HL-60 (cell line): Measurements from ENCODE around the gene JAKMIP1.

Experiments used
- DNase-seq, 2 experiments: peaks; one replicate each; pipeline ENCODE4 v3.0.0-alpha.2; 2010 to 2020; ENCODE audit warnings: low read depth in 1 of 2, low spot score in 1 of 2
- H3K27ac ChIP-seq: fragments of 250-450 bp; sonication (Bioruptor Pico); replicated peaks from 2 replicates; pipeline ENCODE4 v1.5.1; 2020; ENCODE audit warnings: mild to moderate bottlenecking, moderate library complexity
- H3K27me3 ChIP-seq: fragments of 250-450 bp; sonication (Bioruptor Pico); 2 replicates; pipeline ENCODE4 v1.5.1; 2021; ENCODE audit warnings: mild to moderate bottlenecking, moderate library complexity; ENCODE audit not compliant: insufficient read depth, poor library complexity, severe bottlenecking
- H3K4me3 ChIP-seq: replicated peaks from 2 replicates; pipeline ENCODE4 v1.5.1; 2011; ENCODE audit warnings: mild to moderate bottlenecking, control low read depth, low read length; ENCODE audit not compliant: insufficient read depth
- GABPA ChIP-seq: IDR thresholded peaks from 2 replicates; pipeline ENCODE4 v1.6.1; 2012; ENCODE audit warnings: low read depth
- POLR2AphosphoS5 ChIP-seq: IDR thresholded peaks from 2 replicates; pipeline ENCODE4 v1.6.1; 2012; ENCODE audit warnings: low read depth
- SPI1 ChIP-seq: IDR thresholded peaks from 2 replicates; pipeline ENCODE4 v1.6.1; 2012; ENCODE audit warnings: low read depth, mild to moderate bottlenecking, borderline replicate concordance
- TF ChIP-seq, protein P1 (sequence below): IDR thresholded peaks from one replicate; pipeline ENCODE4 v1.5.1; 2011; ENCODE audit warnings: low read length, control low read depth, inconsistent platforms; ENCODE audit not compliant: insufficient read depth
- TF ChIP-seq, protein P2 (sequence below): IDR thresholded peaks from 2 replicates; pipeline ENCODE4 v1.6.1; 2012; ENCODE audit warnings: low read depth; ENCODE audit not compliant: insufficient replicate concordance

The JAKMIP1 gene

DNA sequence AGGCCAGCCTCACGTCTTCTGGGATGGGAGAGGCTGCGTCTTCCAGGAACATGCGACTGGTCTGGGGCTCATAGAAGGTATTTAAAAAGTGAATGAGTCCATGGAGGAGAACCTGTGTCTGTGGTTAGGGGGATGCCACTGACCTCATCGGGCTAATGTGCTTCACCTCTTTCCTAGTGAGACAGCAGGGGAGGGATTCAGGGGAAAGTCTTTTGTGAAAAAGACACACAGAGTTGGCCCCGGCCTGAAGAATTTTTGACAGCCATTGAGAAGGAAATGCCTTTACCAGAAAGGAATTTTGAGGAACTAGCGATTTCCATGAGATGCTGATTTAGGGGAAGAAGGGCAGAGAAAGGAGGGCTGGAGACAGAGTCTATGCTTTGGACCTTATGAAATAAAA, 171.1 kb downstream of the JAKMIP1 start:
- TF ChIP-seq POLR2AphosphoS5 (no peak), GABPA (no peak), SPI1 (no peak)
- TF ChIP-seq, protein P1, sequence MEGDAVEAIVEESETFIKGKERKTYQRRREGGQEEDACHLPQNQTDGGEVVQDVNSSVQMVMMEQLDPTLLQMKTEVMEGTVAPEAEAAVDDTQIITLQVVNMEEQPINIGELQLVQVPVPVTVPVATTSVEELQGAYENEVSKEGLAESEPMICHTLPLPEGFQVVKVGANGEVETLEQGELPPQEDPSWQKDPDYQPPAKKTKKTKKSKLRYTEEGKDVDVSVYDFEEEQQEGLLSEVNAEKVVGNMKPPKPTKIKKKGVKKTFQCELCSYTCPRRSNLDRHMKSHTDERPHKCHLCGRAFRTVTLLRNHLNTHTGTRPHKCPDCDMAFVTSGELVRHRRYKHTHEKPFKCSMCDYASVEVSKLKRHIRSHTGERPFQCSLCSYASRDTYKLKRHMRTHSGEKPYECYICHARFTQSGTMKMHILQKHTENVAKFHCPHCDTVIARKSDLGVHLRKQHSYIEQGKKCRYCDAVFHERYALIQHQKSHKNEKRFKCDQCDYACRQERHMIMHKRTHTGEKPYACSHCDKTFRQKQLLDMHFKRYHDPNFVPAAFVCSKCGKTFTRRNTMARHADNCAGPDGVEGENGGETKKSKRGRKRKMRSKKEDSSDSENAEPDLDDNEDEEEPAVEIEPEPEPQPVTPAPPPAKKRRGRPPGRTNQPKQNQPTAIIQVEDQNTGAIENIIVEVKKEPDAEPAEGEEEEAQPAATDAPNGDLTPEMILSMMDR: no peak
- TF ChIP-seq, protein P2, sequence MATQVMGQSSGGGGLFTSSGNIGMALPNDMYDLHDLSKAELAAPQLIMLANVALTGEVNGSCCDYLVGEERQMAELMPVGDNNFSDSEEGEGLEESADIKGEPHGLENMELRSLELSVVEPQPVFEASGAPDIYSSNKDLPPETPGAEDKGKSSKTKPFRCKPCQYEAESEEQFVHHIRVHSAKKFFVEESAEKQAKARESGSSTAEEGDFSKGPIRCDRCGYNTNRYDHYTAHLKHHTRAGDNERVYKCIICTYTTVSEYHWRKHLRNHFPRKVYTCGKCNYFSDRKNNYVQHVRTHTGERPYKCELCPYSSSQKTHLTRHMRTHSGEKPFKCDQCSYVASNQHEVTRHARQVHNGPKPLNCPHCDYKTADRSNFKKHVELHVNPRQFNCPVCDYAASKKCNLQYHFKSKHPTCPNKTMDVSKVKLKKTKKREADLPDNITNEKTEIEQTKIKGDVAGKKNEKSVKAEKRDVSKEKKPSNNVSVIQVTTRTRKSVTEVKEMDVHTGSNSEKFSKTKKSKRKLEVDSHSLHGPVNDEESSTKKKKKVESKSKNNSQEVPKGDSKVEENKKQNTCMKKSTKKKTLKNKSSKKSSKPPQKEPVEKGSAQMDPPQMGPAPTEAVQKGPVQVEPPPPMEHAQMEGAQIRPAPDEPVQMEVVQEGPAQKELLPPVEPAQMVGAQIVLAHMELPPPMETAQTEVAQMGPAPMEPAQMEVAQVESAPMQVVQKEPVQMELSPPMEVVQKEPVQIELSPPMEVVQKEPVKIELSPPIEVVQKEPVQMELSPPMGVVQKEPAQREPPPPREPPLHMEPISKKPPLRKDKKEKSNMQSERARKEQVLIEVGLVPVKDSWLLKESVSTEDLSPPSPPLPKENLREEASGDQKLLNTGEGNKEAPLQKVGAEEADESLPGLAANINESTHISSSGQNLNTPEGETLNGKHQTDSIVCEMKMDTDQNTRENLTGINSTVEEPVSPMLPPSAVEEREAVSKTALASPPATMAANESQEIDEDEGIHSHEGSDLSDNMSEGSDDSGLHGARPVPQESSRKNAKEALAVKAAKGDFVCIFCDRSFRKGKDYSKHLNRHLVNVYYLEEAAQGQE: no peak
- H3K4me3 ChIP-seq: no peak overlapping the region
- no peak overlapping the region for H3K27ac ChIP-seq
- H3K27me3 ChIP-seq: no peaks in the 10 kb centered on the region
- no peak for DNase-seq

DNA sequence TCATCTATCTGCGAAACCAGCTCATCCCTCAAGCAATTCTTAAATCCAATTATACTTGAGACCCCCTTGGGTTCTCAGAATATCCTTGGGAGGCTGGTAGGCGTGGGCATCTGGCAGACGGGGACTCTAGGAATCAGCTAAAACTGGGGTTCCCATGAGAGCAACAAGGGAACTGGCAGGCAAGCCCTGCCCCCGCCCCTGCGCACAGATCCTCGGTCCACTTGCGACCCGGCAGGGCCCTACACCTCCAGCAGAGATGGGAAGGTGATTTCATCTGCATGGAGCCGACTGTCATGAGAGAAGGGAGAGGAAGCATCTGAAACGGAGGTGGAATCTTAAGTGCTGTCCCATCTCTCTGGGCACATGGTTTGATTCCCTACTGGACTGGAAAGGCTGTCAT, 172.2 kb downstream of the JAKMIP1 start:
- Histone ChIP-seq H3K27me3 (no peaks in the 10 kb centered on the region), H3K27ac (no peak overlapping the region), H3K4me3 (no peak overlapping the region)
- TF ChIP-seq, protein P2: no peak
- TF ChIP-seq SPI1: no peak
- no peak for DNase-seq

DNA sequence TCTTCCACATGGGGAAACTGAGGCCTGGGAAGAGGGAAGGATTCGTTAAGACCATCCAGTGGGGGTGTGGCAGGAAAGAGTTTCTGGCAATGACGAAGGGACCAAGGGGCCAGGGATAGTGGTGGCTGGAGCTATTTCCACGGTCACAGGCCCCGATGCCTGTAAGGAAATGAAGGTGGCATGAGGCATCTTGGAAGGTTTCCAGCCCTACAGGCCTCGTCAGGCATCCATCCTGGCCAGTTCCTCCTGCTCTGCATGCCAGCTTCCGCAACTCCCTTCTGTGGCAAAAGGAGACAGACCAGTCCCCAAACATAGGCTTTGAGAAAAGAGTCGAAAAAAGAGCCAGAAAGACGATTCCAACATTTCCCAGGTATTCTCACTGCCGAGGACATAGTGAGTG, 173.0 kb downstream of the JAKMIP1 start:
- H3K27ac ChIP-seq: no peak overlapping the region
- TF ChIP-seq POLR2AphosphoS5 (no peak), SPI1 (no peak), GABPA (no peak)
- TF ChIP-seq, protein P2: no peak
- TF ChIP-seq, protein P1: no peak
- H3K4me3 ChIP-seq: no peak overlapping the region
- H3K27me3 ChIP-seq: no peaks in the 10 kb centered on the region
- DNase-seq: no peak
